Activated CD4-positive, alpha-beta T cell treated with anti-CD3 and anti-CD28 coated beads, Interleukin-2, amount 10 ng/mL, durations not matched to agents 7 days and 5 days (primary cell): ENCODE results near the gene NNMT. TPM values are rescaled to one million over a fixed set of nuclear protein-coding genes. Genes with fewer than 3 reads are reported as not detected.

Source experiments
- CTCF ChIA-PET: fragments of 350-600 bp; sonication (Branson Sonifier 250); formaldehyde crosslinking; loops from one replicate; lab custom pipeline; 2021; ENCODE audit warnings: antibody characterized with exemption; lab: Charles Lee
- POLR2A ChIA-PET: fragments of 350-600 bp; sonication (Branson Sonifier 250); formaldehyde crosslinking; loops from one replicate; lab custom pipeline; 2021; ENCODE audit warnings: antibody characterized with exemption; lab: Charles Lee
- DNase-seq: peaks from one replicate; pipeline ENCODE4 v3.0.0-alpha.2; 2020
- H3K27ac Mint-ChIP-seq: one replicate; pipeline ENCODE4 v1.8.0; 2021; ENCODE audit warnings: mild to moderate bottlenecking, moderate library complexity, mixed read lengths
- H3K27me3 Mint-ChIP-seq: one replicate; pipeline ENCODE4 v1.8.0; 2021; ENCODE audit warnings: mixed read lengths
- H3K36me3 Mint-ChIP-seq: one replicate; pipeline ENCODE4 v1.8.0; 2021; ENCODE audit warnings: low read depth, mixed read lengths
- H3K4me1 Mint-ChIP-seq: one replicate; pipeline ENCODE4 v1.8.0; 2021; ENCODE audit warnings: mixed read lengths
- H3K4me3 Mint-ChIP-seq: one replicate; pipeline ENCODE4 v1.8.0; 2021; ENCODE audit warnings: mild to moderate bottlenecking, moderate library complexity, mixed read lengths
- H3K9me3 Mint-ChIP-seq: one replicate; pipeline ENCODE4 v1.8.0; 2021; ENCODE audit warnings: mixed read lengths
- total RNA-seq, 2 experiments: library from RNA; stranded (reverse); gene quantifications; one replicate each; pipeline ENCODE4 v1.2.3, GENCODE V29; 2021

NNMT gene
- total RNA-seq, 2 experiments from 2014 or later, result not detected

DNA sequence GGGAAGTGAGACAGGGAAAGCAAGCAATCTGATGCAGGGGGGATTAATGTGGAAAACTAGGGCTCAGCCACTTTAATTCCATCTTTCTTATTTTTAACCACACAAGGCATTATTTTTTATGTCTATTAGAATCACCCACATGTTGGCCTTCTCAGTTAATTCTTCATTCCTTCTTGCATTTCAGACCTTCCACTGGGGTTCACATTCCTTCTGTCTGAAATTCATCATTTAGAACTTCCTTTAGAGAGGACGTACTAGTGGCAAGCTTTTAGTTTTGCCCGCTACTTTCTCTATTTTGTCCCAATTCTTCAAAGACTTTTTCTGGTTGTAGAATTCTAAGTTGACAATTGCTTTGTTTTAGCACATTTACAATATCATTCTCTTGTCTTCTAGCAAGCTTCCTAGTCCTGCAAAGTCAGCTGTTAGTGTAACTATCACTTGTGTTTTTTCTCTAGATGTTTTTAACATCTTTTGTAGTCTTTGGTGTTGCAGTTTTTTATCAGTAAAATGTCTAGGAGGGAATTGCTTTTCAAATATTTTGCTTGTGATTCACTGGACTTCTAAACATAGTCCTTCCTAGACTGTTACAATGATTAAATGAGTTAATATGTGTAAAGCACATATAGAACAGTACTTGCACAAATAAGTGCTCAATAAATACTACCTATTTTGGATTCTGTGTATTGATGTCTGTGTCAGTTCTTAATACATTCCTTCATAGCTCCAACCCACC lies 5.5 kb upstream of the NNMT start:
- CTCF ChIA-PET, result no interaction called here
- DNase-seq, result no peak
- Mint-ChIP-seq H3K36me3 (no peaks in the 10 kb centered on the region), H3K4me3 (no peak overlapping the region), H3K27ac (no peak overlapping the region), H3K27me3 (peaks cover 11% of the 10 kb centered on the region), H3K9me3 (no peaks in the 10 kb centered on the region), H3K4me1 (peaks cover 7% of the 10 kb centered on the region)
- POLR2A ChIA-PET, result interaction anchor here (0.6 kb wide), 1 partner anchor 13 kb away, joined by 3 read pairs; no protein-coding TSS in a partner anchor

- Mint-ChIP-seq H3K36me3 (no peaks in the 10 kb centered on the region), H3K4me1 (peaks cover 7% of the 10 kb centered on the region), H3K27me3 (peaks cover 11% of the 10 kb centered on the region), H3K4me3 (no peak overlapping the region), H3K27ac (no peak overlapping the region), H3K9me3 (no peaks in the 10 kb centered on the region)
- ChIA-PET POLR2A (interaction anchor here (0.6 kb wide), 1 partner anchor 14 kb away, joined by 3 read pairs; no protein-coding TSS in a partner anchor), CTCF (no interaction called here)
- no peak for DNase-seq
Measured at GRCh38 chr11:114291381-114291780, 4.8 kb upstream of the NNMT start.

DNA sequence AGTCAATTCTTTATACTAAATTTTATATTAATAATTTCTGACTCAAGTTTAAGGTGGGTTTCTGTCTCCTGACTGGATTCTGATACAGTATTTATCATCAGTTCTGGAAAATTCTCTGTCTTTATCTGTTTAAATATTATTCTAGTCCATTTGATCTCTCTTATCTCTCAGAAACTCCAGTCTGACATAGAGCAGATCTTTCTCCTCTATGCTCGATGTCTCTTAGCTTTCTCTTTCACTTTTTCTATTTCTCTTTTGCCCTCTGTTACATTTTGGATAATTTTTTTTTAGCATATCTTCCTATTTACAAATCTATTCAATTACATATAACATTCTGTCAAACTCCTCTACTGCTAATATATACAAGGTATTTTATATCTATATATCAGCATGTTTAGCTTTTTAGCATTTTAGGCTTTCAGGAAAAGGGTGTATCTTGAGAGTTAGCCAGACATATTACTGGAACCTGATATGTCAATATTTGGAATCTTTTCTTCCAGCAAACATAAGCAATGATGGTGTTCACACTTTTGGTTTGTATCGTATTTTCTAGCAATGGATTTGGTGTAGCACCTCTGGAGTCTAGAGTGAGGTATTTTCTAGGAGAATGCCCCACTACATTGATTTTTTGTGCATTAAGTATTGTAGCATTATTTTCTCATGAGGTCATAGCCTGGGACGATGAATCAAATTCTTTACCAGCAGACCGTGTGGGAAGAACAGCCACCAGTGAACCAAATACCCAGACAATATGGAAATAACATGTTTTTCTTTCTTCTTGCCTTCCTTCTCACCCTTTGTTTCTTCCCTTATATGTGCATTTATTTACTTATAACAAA lies 4.1 kb upstream of the NNMT start:
- Mint-ChIP-seq H3K27me3 (peaks cover 11% of the 10 kb centered on the region), H3K4me1 (peaks cover 7% of the 10 kb centered on the region), H3K36me3 (no peaks in the 10 kb centered on the region), H3K4me3 (no peak overlapping the region), H3K27ac (no peak overlapping the region), H3K9me3 (no peaks in the 10 kb centered on the region)
- ChIA-PET CTCF (no interaction called here), POLR2A (no interaction called here)
- no peak for DNase-seq

DNA sequence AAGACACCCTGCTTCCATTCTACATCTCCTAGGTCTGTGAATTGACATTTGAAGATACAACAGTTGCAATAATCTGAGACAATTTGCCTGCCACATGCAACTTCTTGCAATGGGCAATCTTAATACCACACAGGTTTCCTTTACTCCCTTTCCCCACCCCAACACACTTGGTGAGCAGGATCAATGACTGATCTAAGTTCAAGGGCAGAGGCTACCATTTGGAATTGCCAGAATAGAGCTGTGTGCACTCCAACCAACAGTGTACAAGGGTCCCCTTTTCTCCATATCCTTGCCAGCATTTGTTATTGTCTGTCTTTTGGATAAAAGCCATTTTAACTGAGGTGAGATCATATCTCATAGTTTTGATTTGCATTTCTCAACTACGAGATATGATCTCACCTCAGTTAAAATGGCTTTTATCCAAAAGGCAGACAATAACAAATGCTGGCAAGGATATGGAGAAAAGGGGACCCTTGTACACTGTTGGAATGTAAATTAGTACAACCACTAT lies 2.9 kb upstream of the NNMT start:
- no peaks in the 10 kb centered on the region for H3K9me3 Mint-ChIP-seq
- H3K27ac Mint-ChIP-seq, result no peak overlapping the region
- ChIA-PET CTCF (no interaction called here), POLR2A (no interaction called here)
- H3K4me1 Mint-ChIP-seq, result peaks cover 7% of the 10 kb centered on the region
- no peak overlapping the region for H3K4me3 Mint-ChIP-seq
- no peak for DNase-seq
- H3K27me3 Mint-ChIP-seq, result peaks cover 11% of the 10 kb centered on the region
- no peaks in the 10 kb centered on the region for H3K36me3 Mint-ChIP-seq

- H3K4me3 Mint-ChIP-seq, result no peak overlapping the region
- ChIA-PET CTCF (no interaction called here), POLR2A (no interaction called here)
- H3K27ac Mint-ChIP-seq, result no peak overlapping the region
- no peak for DNase-seq
- H3K27me3 Mint-ChIP-seq, result peaks cover 12% of the 10 kb centered on the region
- H3K9me3 Mint-ChIP-seq, result no peaks in the 10 kb centered on the region
- H3K36me3 Mint-ChIP-seq, result no peaks in the 10 kb centered on the region
- H3K4me1 Mint-ChIP-seq, result peaks cover 1% of the 10 kb centered on the region
Measured at GRCh38 chr11:114296605-114297372, 590 bp downstream of the NNMT start.

DNA sequence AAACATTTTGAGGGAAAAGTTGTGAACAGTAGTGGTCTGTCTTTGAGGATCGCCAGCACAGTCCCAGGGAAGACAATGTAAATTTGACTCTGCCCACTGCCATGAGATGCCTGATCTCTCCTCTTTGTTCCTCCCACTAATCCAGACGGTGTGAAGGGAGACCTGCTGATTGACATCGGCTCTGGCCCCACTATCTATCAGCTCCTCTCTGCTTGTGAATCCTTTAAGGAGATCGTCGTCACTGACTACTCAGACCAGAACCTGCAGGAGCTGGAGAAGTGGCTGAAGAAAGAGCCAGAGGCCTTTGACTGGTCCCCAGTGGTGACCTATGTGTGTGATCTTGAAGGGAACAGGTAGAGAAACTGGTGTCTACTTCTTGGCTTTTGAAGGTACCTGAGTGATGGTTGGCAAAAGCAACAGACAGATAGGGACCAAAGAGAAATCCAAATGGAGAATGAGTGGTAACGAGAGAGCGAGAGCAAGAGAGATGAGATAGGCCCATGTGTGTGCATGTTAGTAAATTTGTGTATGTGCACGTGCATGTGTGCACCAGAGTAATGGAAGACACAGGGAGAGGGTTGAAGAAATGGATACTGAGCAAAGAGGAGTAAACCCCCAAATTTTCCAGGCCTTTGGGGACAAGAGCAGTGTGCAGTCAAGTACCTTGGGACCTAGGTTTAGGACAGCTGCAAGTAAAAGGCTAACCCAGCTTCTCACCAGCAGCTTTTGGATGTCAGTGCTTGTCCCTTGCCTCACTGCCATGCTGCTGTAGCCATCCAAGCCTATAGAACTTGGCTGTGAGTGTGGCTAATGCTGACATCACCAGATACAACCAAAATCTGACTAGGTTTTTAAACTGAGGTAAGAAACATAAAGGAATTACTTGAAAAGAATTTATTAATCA lies 1.9 kb downstream of the NNMT start:
- H3K9me3 Mint-ChIP-seq, result no peaks in the 10 kb centered on the region
- H3K27ac Mint-ChIP-seq, result no peak overlapping the region
- no peak for DNase-seq
- H3K27me3 Mint-ChIP-seq, result peaks cover 11% of the 10 kb centered on the region
- no peaks in the 10 kb centered on the region for H3K36me3 Mint-ChIP-seq
- POLR2A ChIA-PET, result no interaction called here
- H3K4me1 Mint-ChIP-seq, result no peaks in the 10 kb centered on the region
- CTCF ChIA-PET, result no interaction called here
- H3K4me3 Mint-ChIP-seq, result no peak overlapping the region

- Mint-ChIP-seq H3K9me3 (no peaks in the 10 kb centered on the region), H3K4me1 (no peaks in the 10 kb centered on the region), H3K4me3 (no peak overlapping the region), H3K36me3 (no peaks in the 10 kb centered on the region), H3K27me3 (peaks cover 11% of the 10 kb centered on the region), H3K27ac (no peak overlapping the region)
- DNase-seq, result no peak
- POLR2A ChIA-PET, result no interaction called here
- CTCF ChIA-PET, result interaction anchor here (0.9 kb wide), 1 partner anchor 27 kb away, joined by 5 read pairs; no protein-coding TSS in a partner anchor
Measured at GRCh38 chr11:114298710-114299109, 2.5 kb downstream of the NNMT start.

- H3K36me3 Mint-ChIP-seq, result no peaks in the 10 kb centered on the region
- DNase-seq, result no peak
- no peaks in the 10 kb centered on the region for H3K9me3 Mint-ChIP-seq
- POLR2A ChIA-PET, result no interaction called here
- H3K4me3 Mint-ChIP-seq, result no peak overlapping the region
- CTCF ChIA-PET, result no interaction called here
- H3K27me3 Mint-ChIP-seq, result peaks cover 13% of the 10 kb centered on the region
- H3K4me1 Mint-ChIP-seq, result no peaks in the 10 kb centered on the region
- no peak overlapping the region for H3K27ac Mint-ChIP-seq
Measured at GRCh38 chr11:114301088-114301487, 4.9 kb downstream of the NNMT start.

GRCh38 chr11:114301927-114302326 lies 5.7 kb downstream of the NNMT start:
- Mint-ChIP-seq H3K9me3 (no peaks in the 10 kb centered on the region), H3K4me3 (no peak overlapping the region), H3K4me1 (no peaks in the 10 kb centered on the region), H3K27ac (no peak overlapping the region), H3K27me3 (peaks cover 20% of the 10 kb centered on the region), H3K36me3 (no peaks in the 10 kb centered on the region)
- ChIA-PET POLR2A (no interaction called here), CTCF (no interaction called here)
- no peak for DNase-seq

- H3K4me1 Mint-ChIP-seq, result peaks cover 2% of the 10 kb centered on the region
- peaks cover 26% of the 10 kb centered on the region for H3K27me3 Mint-ChIP-seq
- no peaks in the 10 kb centered on the region for H3K36me3 Mint-ChIP-seq
- DNase-seq, result no peak
- ChIA-PET POLR2A (no interaction called here), CTCF (no interaction called here)
- no peaks in the 10 kb centered on the region for H3K9me3 Mint-ChIP-seq
- no peak overlapping the region for H3K27ac Mint-ChIP-seq
- H3K4me3 Mint-ChIP-seq, result no peak overlapping the region
Measured at GRCh38 chr11:114302663-114303062, 6.5 kb downstream of the NNMT start.

- Mint-ChIP-seq H3K27ac (no peak overlapping the region), H3K4me3 (no peak overlapping the region), H3K9me3 (no peaks in the 10 kb centered on the region), H3K27me3 (peaks cover 30% of the 10 kb centered on the region), H3K36me3 (no peaks in the 10 kb centered on the region), H3K4me1 (peaks cover 6% of the 10 kb centered on the region)
- ChIA-PET CTCF (no interaction called here), POLR2A (no interaction called here)
- no peak for DNase-seq
Measured at GRCh38 chr11:114304065-114304464, 7.9 kb downstream of the NNMT start.

- DNase-seq, result no peak
- H3K36me3 Mint-ChIP-seq, result no peaks in the 10 kb centered on the region
- H3K27ac Mint-ChIP-seq, result no peak overlapping the region
- H3K9me3 Mint-ChIP-seq, result no peaks in the 10 kb centered on the region
- ChIA-PET POLR2A (no interaction called here), CTCF (no interaction called here)
- H3K27me3 Mint-ChIP-seq, result peaks cover 32% of the 10 kb centered on the region
- H3K4me3 Mint-ChIP-seq, result no peak overlapping the region
- H3K4me1 Mint-ChIP-seq, result peaks cover 6% of the 10 kb centered on the region
Measured at GRCh38 chr11:114304969-114305368, 8.8 kb downstream of the NNMT start.
